A673 (cell line): ENCODE results near the gene ACOT11. TPM values are rescaled to one million over a fixed set of nuclear protein-coding genes. Genes with fewer than 3 reads are reported as not detected.

ENCODE experiments used
- BruUV-seq: library from RNA; stranded (reverse); fragments of 400-500 nt; replicated peaks from 2 replicates; lab custom pipeline; 2021; lab: Mats Ljungman, UMichigan
- CTCF ChIA-PET: fragments of 300-600 bp; sonication (Branson Sonifier 250); formaldehyde crosslinking; loops from one replicate; lab custom pipeline; 2022; ENCODE audit warnings: antibody characterized with exemption; lab: Charles Lee
- POLR2A ChIA-PET: fragments of 300-600 bp; sonication (Branson Sonifier 250); formaldehyde crosslinking; loops from one replicate; lab custom pipeline; 2022; ENCODE audit warnings: antibody characterized with exemption; ENCODE audit not compliant: low non-redundant PET; lab: Charles Lee
- DNase-seq: peaks from one replicate; pipeline ENCODE4 v3.0.0-alpha.2; 2015; ENCODE audit warnings: low spot score
- H3K27ac ChIP-seq: fragments of 200-600 bp; sonication (generic); 2 replicates; pipeline ENCODE4 v1.5.1; 2016; ENCODE audit warnings: mixed run types, low read depth, mild to moderate bottlenecking, mixed read lengths, antibody characterized with exemption, low read length; ENCODE audit not compliant: poor library complexity, severe bottlenecking
- H3K27me3 ChIP-seq: fragments of 200-600 bp; sonication (generic); replicated peaks from 2 replicates; pipeline ENCODE4 v1.6.1; 2017; ENCODE audit warnings: mixed run types, low read depth, mild to moderate bottlenecking, mixed read lengths, antibody characterized with exemption, low read length; ENCODE audit not compliant: insufficient read depth, poor library complexity
- H3K36me3 ChIP-seq: fragments of 200-600 bp; sonication (generic); 2 replicates; pipeline ENCODE4 v1.6.1; 2016; ENCODE audit warnings: mixed run types, mild to moderate bottlenecking, mixed read lengths, antibody characterized with exemption, low read length; ENCODE audit not compliant: insufficient read depth, poor library complexity, severe bottlenecking
- H3K4me1 ChIP-seq: fragments of 200-600 bp; sonication (generic); 2 replicates; pipeline ENCODE4 v1.6.1; 2017; ENCODE audit warnings: mixed run types, mild to moderate bottlenecking, mixed read lengths, antibody characterized with exemption, low read length; ENCODE audit not compliant: insufficient read depth, poor library complexity, severe bottlenecking
- H3K4me3 ChIP-seq: fragments of 200-600 bp; sonication (generic); 2 replicates; pipeline ENCODE4 v1.5.1; 2016; ENCODE audit warnings: low read depth, mixed run types, mild to moderate bottlenecking, mixed read lengths, low read length; ENCODE audit not compliant: poor library complexity, severe bottlenecking
- H3K9me3 ChIP-seq: fragments of 200-600 bp; sonication (generic); 2 replicates; pipeline ENCODE4 v1.6.1; 2016; ENCODE audit warnings: mixed run types, low read depth, mild to moderate bottlenecking, mixed read lengths, antibody characterized with exemption, low read length; ENCODE audit not compliant: poor library complexity, severe bottlenecking
- EZH2 ChIP-seq: fragments of 200-600 bp; sonication (generic); IDR thresholded peaks from 2 replicates; pipeline ENCODE4 v1.6.1; 2017; ENCODE audit warnings: borderline replicate concordance, low read depth, mild to moderate bottlenecking, mixed read lengths, antibody characterized with exemption, low read length; ENCODE audit not compliant: poor library complexity, severe bottlenecking
- intact Hi-C: fragments of 100-400 bp; cut with micrococcal nuclease; formaldehyde crosslinking; loops from one replicate; pipeline ENCODE4 v1.10.0; 2022; ENCODE audit not compliant: unreplicated experiment
- total RNA-seq: library from RNA; stranded (reverse); gene quantifications from 2 replicates; pipeline ENCODE4 v1.2.3, GENCODE V29; 2021
- TF ChIP-seq, protein P1 (sequence below): fragments of 300-800, 200-600 bp; sonication (generic); conservative IDR thresholded peaks from 2 replicates; pipeline ENCODE4 v1.5.1; 2017; ENCODE audit warnings: low read depth, mild to moderate bottlenecking, antibody characterized with exemption, low read length, moderate library complexity, mixed read lengths

The ACOT11 gene
- total RNA-seq, 1 experiment from 2014 or later = 5.6 TPM

DNA sequence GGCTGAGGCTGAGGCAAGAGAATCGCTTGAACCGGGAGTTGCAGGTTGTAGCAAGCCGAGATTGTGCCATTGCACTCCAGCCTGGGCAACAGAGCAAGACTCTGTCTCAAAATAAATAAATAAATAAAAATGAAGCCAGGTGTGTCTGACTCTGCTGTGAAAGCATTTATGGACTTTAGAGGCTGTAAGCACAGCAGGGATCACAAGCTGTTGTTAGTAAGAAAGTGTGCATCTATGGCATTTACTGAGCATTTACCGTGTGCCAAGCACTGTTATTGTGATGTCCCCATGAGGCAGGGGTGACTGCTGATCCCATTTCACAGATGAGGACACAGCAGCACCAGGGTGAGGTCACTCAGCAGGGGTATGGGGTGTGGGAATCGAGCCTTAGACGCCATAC, 55.2 kb downstream of the ACOT11 start:
- no peaks in the 10 kb centered on the region for H3K36me3 ChIP-seq
- TF ChIP-seq EZH2 = no peak
- TF ChIP-seq, protein P1, sequence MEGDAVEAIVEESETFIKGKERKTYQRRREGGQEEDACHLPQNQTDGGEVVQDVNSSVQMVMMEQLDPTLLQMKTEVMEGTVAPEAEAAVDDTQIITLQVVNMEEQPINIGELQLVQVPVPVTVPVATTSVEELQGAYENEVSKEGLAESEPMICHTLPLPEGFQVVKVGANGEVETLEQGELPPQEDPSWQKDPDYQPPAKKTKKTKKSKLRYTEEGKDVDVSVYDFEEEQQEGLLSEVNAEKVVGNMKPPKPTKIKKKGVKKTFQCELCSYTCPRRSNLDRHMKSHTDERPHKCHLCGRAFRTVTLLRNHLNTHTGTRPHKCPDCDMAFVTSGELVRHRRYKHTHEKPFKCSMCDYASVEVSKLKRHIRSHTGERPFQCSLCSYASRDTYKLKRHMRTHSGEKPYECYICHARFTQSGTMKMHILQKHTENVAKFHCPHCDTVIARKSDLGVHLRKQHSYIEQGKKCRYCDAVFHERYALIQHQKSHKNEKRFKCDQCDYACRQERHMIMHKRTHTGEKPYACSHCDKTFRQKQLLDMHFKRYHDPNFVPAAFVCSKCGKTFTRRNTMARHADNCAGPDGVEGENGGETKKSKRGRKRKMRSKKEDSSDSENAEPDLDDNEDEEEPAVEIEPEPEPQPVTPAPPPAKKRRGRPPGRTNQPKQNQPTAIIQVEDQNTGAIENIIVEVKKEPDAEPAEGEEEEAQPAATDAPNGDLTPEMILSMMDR = no peak
- no peak overlapping the region for H3K27ac ChIP-seq
- no peaks in the 10 kb centered on the region for H3K9me3 ChIP-seq
- H3K4me3 ChIP-seq = no peak overlapping the region
- CTCF ChIA-PET = no interaction called here
- H3K4me1 ChIP-seq = no peaks in the 10 kb centered on the region
- DNase-seq = no peak
- intact Hi-C loops = no loop called here
- no peaks in the 10 kb centered on the region for H3K27me3 ChIP-seq
- no TSS peak for BruUV-seq
- POLR2A ChIA-PET = no interaction called here

DNA sequence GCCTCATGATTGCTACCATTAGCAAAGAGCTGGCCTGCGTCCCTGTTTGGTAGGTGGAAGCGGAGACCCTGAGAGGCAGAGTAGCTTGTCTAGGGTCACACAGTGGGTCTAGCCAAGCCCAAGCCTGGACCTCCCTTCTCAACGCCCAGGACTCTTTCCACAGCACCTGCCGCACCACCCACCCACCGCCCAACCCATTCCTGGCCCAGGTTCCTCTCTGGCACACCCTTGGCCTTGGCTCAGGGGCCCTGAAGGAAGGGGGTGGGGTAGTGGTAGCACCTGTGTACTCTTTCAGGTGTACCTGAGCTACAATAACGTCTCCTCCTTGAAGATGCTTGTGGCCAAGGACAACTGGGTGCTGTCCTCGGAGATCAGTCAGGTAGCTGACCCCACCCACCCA, 56.0 kb downstream of the ACOT11 start:
- no peaks in the 10 kb centered on the region for H3K36me3 ChIP-seq
- intact Hi-C loops = no loop called here
- CTCF ChIA-PET = no interaction called here
- no peaks in the 10 kb centered on the region for H3K27me3 ChIP-seq
- no peak for DNase-seq
- BruUV-seq = no TSS peak
- H3K27ac ChIP-seq = no peak overlapping the region
- no peak overlapping the region for H3K4me3 ChIP-seq
- H3K4me1 ChIP-seq = no peaks in the 10 kb centered on the region
- TF ChIP-seq, protein P1 = no peak
- TF ChIP-seq EZH2 = no peak
- POLR2A ChIA-PET = no interaction called here
- no peaks in the 10 kb centered on the region for H3K9me3 ChIP-seq

DNA sequence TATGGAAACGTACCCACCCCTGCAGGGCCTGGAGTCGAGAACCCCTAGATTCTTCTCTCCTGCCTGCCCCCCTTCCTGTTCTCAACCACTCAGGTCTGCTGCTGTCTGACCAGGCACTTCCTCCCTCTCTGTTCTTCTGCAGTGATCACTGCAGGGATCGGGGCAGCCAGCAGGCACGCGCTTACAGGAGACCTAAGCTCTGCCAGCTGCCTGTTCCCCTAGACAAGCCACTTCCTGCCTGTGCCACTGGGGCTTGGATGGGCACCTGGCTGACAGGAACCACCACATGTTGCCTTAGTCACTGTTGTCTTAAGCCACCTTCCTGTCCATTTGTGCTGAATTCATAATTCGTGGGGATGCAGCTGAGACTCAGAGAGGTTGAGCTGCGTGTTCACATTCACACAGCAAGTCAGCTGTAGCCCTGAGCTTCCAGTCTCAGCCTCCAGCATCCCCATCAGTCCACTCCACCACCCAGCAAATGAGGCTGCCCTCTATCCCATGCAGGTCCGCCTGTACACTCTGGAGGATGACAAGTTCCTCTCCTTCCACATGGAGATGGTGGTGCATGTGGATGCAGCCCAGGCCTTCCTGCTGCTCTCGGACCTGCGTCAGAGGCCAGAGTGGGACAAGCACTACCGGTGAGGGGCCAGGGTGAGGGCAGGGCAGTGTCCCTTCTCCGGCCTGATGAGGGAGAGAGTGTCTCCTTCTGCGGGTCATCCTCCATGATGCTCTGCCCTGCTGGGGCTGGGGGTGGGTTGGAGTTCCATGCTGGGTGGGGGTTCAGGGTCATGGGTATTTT, 56.7 kb downstream of the ACOT11 start:
- Histone ChIP-seq H3K4me3 (no peak overlapping the region), H3K9me3 (no peaks in the 10 kb centered on the region), H3K27me3 (no peaks in the 10 kb centered on the region), H3K4me1 (no peaks in the 10 kb centered on the region), H3K27ac (no peak overlapping the region), H3K36me3 (no peaks in the 10 kb centered on the region)
- ChIA-PET CTCF (no interaction called here), POLR2A (no interaction called here)
- intact Hi-C loops = no loop called here
- TF ChIP-seq EZH2 = no peak
- no TSS peak for BruUV-seq
- no peak for DNase-seq
